IMR-90 (cell line): ENCODE data around the gene MRTO4. TPM values are rescaled to one million over a fixed set of nuclear protein-coding genes. Genes with fewer than 3 reads are reported as not detected.

Experiments used
- ATAC-seq: fragments of 200-7000 bp; cut with Tn5 transposase; 2 replicates; pipeline ENCODE4 v1.9.1; 2020; ENCODE audit warnings: low read depth, mild to moderate bottlenecking, moderate library complexity
- BruUV-seq: library from RNA; stranded (reverse); fragments of 400-500 nt; replicated peaks from 2 replicates; lab custom pipeline; 2021; lab: Mats Ljungman, UMichigan
- CTCF ChIA-PET: fragments of 300-600 bp; formaldehyde crosslinking; extraction: SDS; loops from one replicate; lab custom pipeline; 2021; ENCODE audit warnings: antibody characterized with exemption; lab: Yijun Ruan, JAX
- POLR2A ChIA-PET: fragments of 300-600 bp; sonication (Branson Sonifier 250); formaldehyde crosslinking; loops from one replicate; lab custom pipeline; 2022; ENCODE audit warnings: antibody characterized with exemption; ENCODE audit not compliant: unreplicated experiment; lab: Charles Lee
- DNase-seq: peaks from one replicate; pipeline ENCODE4 v3.0.0; 2013
- H2AFZ ChIP-seq: replicated peaks from 2 replicates; pipeline ENCODE3; 2013; ENCODE audit warnings: low read length, mild to moderate bottlenecking; ENCODE audit not compliant: poor library complexity
- H2AK5ac ChIP-seq: 2 replicates; pipeline ENCODE4 v1.6.1; 2013; ENCODE audit warnings: low read depth, low read length, inconsistent platforms
- H2AK9ac ChIP-seq: replicated peaks from 2 replicates; pipeline ENCODE3; 2013; ENCODE audit warnings: mild to moderate bottlenecking, low read depth, low read length, moderate library complexity; ENCODE audit not compliant: poor library complexity
- H2BK120ac ChIP-seq: 2 replicates; pipeline ENCODE4 v1.6.1; 2013; ENCODE audit warnings: low read depth, low read length, inconsistent platforms
- H2BK15ac ChIP-seq: 3 replicates; pipeline ENCODE4 v1.6.1; 2013; ENCODE audit warnings: low read depth, low read length, inconsistent platforms
- H2BK20ac ChIP-seq: 2 replicates; pipeline ENCODE4 v1.6.1; 2013; ENCODE audit warnings: low read depth, mild to moderate bottlenecking, inconsistent platforms, low read length, moderate library complexity
- H2BK5ac ChIP-seq: 2 replicates; pipeline ENCODE4 v1.6.1; 2013; ENCODE audit warnings: mild to moderate bottlenecking, low read depth, low read length, inconsistent platforms; ENCODE audit not compliant: poor library complexity, severe bottlenecking
- H3K14ac ChIP-seq: replicated peaks from 2 replicates; pipeline ENCODE4 v1.6.1; 2013; ENCODE audit warnings: low read depth, low read length, inconsistent platforms
- H3K18ac ChIP-seq: 2 replicates; pipeline ENCODE4 v1.6.1; 2013; ENCODE audit warnings: low read depth, low read length, control low read depth
- H3K23ac ChIP-seq: 2 replicates; pipeline ENCODE4 v1.6.1; 2013; ENCODE audit warnings: low read depth, low read length, inconsistent platforms
- H3K27ac ChIP-seq: 2 replicates; pipeline ENCODE4 v1.5.1; 2013; ENCODE audit warnings: mild to moderate bottlenecking, control low read depth, low read length; ENCODE audit not compliant: insufficient read depth
- H3K27me3 ChIP-seq: 2 replicates; pipeline ENCODE4 v1.6.1; 2013; ENCODE audit warnings: low read length; ENCODE audit not compliant: control insufficient read depth, insufficient read depth
- H3K36me3 ChIP-seq: 2 replicates; pipeline ENCODE4 v1.6.1; 2013; ENCODE audit warnings: low read length, mixed read lengths; ENCODE audit not compliant: control insufficient read depth, insufficient read depth
- H3K4ac ChIP-seq: 2 replicates; pipeline ENCODE4 v1.6.1; 2013; ENCODE audit warnings: low read depth, low read length, inconsistent platforms
- H3K4me1 ChIP-seq: 2 replicates; pipeline ENCODE4 v1.6.1; 2013; ENCODE audit warnings: low read length, mixed read lengths; ENCODE audit not compliant: control insufficient read depth, insufficient read depth
- H3K4me2 ChIP-seq: 2 replicates; pipeline ENCODE4 v1.6.1; 2013; ENCODE audit warnings: low read depth, mild to moderate bottlenecking, control low read depth, low read length, moderate library complexity
- H3K4me3 ChIP-seq: 2 replicates; pipeline ENCODE4 v1.5.1; 2013; ENCODE audit warnings: low read depth, mild to moderate bottlenecking, control low read depth, low read length, moderate library complexity; ENCODE audit not compliant: insufficient read depth
- H3K56ac ChIP-seq: 2 replicates; pipeline ENCODE4 v1.6.1; 2013; ENCODE audit warnings: low read length, inconsistent platforms; ENCODE audit not compliant: insufficient read depth; ENCODE audit errors: extremely low read depth
- H3K79me1 ChIP-seq, 2 experiments: 2 replicates each; pipeline ENCODE4 v1.6.1; 2013; ENCODE audit warnings: low read length in 2 of 2, inconsistent platforms in 1 of 2, low read depth in 1 of 2
- H3K9ac ChIP-seq: 2 replicates; pipeline ENCODE4 v1.6.1; 2013; ENCODE audit warnings: low read depth, low read length, control low read depth
- H3K9me1 ChIP-seq: 2 replicates; pipeline ENCODE4 v1.6.1; 2013; ENCODE audit warnings: low read length, inconsistent platforms; ENCODE audit not compliant: insufficient read depth
- H3K9me3 ChIP-seq: 2 replicates; pipeline ENCODE4 v1.6.1; 2013; ENCODE audit warnings: low read length; ENCODE audit not compliant: control insufficient read depth, insufficient read depth
- H4K20me1 ChIP-seq: 2 replicates; pipeline ENCODE4 v1.6.1; 2013; ENCODE audit warnings: low read length, inconsistent platforms; ENCODE audit not compliant: insufficient read depth
- H4K5ac ChIP-seq: 2 replicates; pipeline ENCODE4 v1.6.1; 2013; ENCODE audit warnings: mild to moderate bottlenecking, low read depth, low read length, control low read depth
- H4K8ac ChIP-seq, 2 experiments: 2 replicates each; pipeline ENCODE4 v1.6.1; 2013; ENCODE audit warnings: low read depth in 2 of 2, low read length in 2 of 2, control low read depth in 1 of 2, inconsistent platforms in 1 of 2
- H4K91ac ChIP-seq: 2 replicates; pipeline ENCODE4 v1.6.1; 2013; ENCODE audit warnings: low read depth, low read length, inconsistent platforms; ENCODE audit not compliant: insufficient read depth
- FOS ChIP-seq: fragments of 150-350 bp; IDR thresholded peaks from 2 replicates; pipeline ENCODE4 v1.6.1; 2016; ENCODE audit warnings: low read depth, low read length
- MAFK ChIP-seq: IDR thresholded peaks from 2 replicates; pipeline ENCODE4 v1.6.1; 2012; ENCODE audit warnings: low read depth, low read length, improper control_type of control experiment
- MXI1 ChIP-seq: IDR thresholded peaks from 2 replicates; pipeline ENCODE4 v1.6.1; 2012; ENCODE audit warnings: low read depth, mild to moderate bottlenecking, low read length, moderate library complexity, borderline replicate concordance
- NFE2L2 ChIP-seq: fragments of 150-350 bp; IDR thresholded peaks from 2 replicates; pipeline ENCODE4 v1.6.1; 2016; ENCODE audit warnings: low read depth, mild to moderate bottlenecking, low read length
- POLR2A ChIP-seq: IDR thresholded peaks from 2 replicates; pipeline ENCODE4 v1.6.1; 2012; ENCODE audit warnings: mild to moderate bottlenecking, low read depth, low read length
- USF2 ChIP-seq: fragments of 150-350 bp; IDR thresholded peaks from 2 replicates; pipeline ENCODE4 v1.6.1; 2017; ENCODE audit warnings: mild to moderate bottlenecking, antibody characterized with exemption, low read length, low read depth
- WGBS, 2 experiments: methylation state at CpG; one replicate each; pipeline versions ENCODE4 v1.1.5 to v1.1.7; 2013; ENCODE audit warnings: missing lambda C conversion rate in 2 of 2; ENCODE audit not compliant: insufficient read length in 1 of 2; ENCODE audit errors: extremely low coverage in 2 of 2; 5-methylcytosine and 5-hydroxymethylcytosine counted together
- dilution Hi-C: fragments of 300-500 bp; cut with HindIII; formaldehyde crosslinking; loops from one replicate; pipeline ENCODE4 v1.14.3; 2018; ENCODE audit warnings: low sequenced_read_pairs; ENCODE audit not compliant: unreplicated experiment
- in situ Hi-C: fragments of 300-500 bp; cut with MboI; formaldehyde crosslinking; loops from 3 replicates; pipeline ENCODE4 v1.14.3; 2019; ENCODE audit warnings: low sequenced_read_pairs, inconsistent platforms, mixed read lengths
- intact Hi-C: fragments of 100-400 bp; cut with micrococcal nuclease; formaldehyde crosslinking; loops from 2 replicates; pipeline ENCODE4 v1.10.0; 2022
- polyA plus RNA-seq, 3 experiments: library from polyadenylated mRNA; depleted of rRNA; stranded (reverse); fragments of >200 nt; gene quantifications; 2 replicates each; pipeline ENCODE4 v1.2.3, GENCODE V29; 2012; ENCODE audit warnings: low replicate concordance in 1 of 3
- total RNA-seq: library from RNA; depleted of rRNA; stranded (reverse); fragments of >200 nt; gene quantifications from 2 replicates; pipeline ENCODE4 v1.2.3, GENCODE V29; 2012

The MRTO4 gene
- total and polyA plus RNA-seq, 2 of the 4 experiments (the other 2 are of a cell fraction): 48.0 to 58.1 TPM

GRCh38 chr1:19208710-19209438, 42.7 kb upstream of the MRTO4 start:
- H3K14ac ChIP-seq: peak overlapping the region; percentile 86
- H4K5ac ChIP-seq: peak overlapping the region; percentile 11; the same call in 1 of the 2 replicates
- peaks cover 2% of the 10 kb centered on the region for H3K36me3 ChIP-seq
- peak overlapping the region; percentile 98 for H3K9ac ChIP-seq
- H2BK15ac ChIP-seq: peak overlapping the region; percentile 9; the same call in 2 of the 3 replicates
- H3K23ac ChIP-seq: peak overlapping the region; percentile 53
- no peak overlapping the region for H2AFZ ChIP-seq
- peak; percentile 28 for ATAC-seq
- H4K20me1 ChIP-seq: peaks cover 59% of the 10 kb centered on the region
- WGBS, 2 experiments: no CpG with 5 or more reads among the region's 8 CpGs
- POLR2A ChIA-PET: interaction anchor here (0.6 kb wide), 1 partner anchor 68 kb away, joined by 3 read pairs; no protein-coding TSS in a partner anchor
- H4K91ac ChIP-seq: peak overlapping the region; percentile 37
- peak overlapping the region; percentile 39 to 55 for H4K8ac ChIP-seq
- peak overlapping the region; percentile 15 for H2BK120ac ChIP-seq
- peak overlapping the region; percentile 85 for H2AK5ac ChIP-seq
- TF ChIP-seq POLR2A (peak; percentile 83), FOS (peak; percentile 60; the same call in 1 of the 2 replicates), MAFK (peak; percentile 58), USF2 (no peak), NFE2L2 (peak; percentile 56; the same call in 1 of the 2 replicates), MXI1 (peak; percentile 21; the same call in 1 of the 2 replicates)
- no peak overlapping the region for H2AK9ac ChIP-seq
- H3K4ac ChIP-seq: peak overlapping the region; percentile 39
- DNase-seq: peak; percentile 91
- intact Hi-C loops (no loop called here), in situ Hi-C loops (no loop called here), dilution Hi-C loops (no loop called here)
- no peaks in the 10 kb centered on the region for H3K27me3 ChIP-seq
- H3K18ac ChIP-seq: peak overlapping the region; percentile 86
- H3K4me2 ChIP-seq: peak overlapping the region; percentile 94
- H3K4me3 ChIP-seq: peak overlapping the region; percentile 74
- CTCF ChIA-PET: interaction anchor here (0.6 kb wide), 1 partner anchor 497 kb away, joined by 5 read pairs; no protein-coding TSS in a partner anchor
- H3K79me1 ChIP-seq: peaks cover 9 to 41% of the 10 kb centered on the region in 2 experiments; a peak in 3 of 4 replicates
- peak overlapping the region; percentile 88 for H3K56ac ChIP-seq
- peak overlapping the region; percentile 94 for H2BK5ac ChIP-seq
- H3K4me1 ChIP-seq: peaks cover 7% of the 10 kb centered on the region
- H3K9me1 ChIP-seq: peaks cover 4% of the 10 kb centered on the region; the same call in 1 of the 2 replicates
- H2BK20ac ChIP-seq: no peak overlapping the region; the same call in 1 of the 2 replicates
- no TSS peak for BruUV-seq
- peak overlapping the region; percentile 78 for H3K27ac ChIP-seq
- no peaks in the 10 kb centered on the region for H3K9me3 ChIP-seq
